Naive thymus-derived CD4-positive, alpha-beta T cell (primary cell): Measurements from ENCODE around the gene DOCK2. TPM values are rescaled to one million over a fixed set of nuclear protein-coding genes. Genes with fewer than 3 reads are reported as not detected.

ENCODE experiments used
- ATAC-seq: fragments of 150-1000 bp; cut with Tn5 transposase; 2 replicates; pipeline ENCODE4 v1.10.0; 2021; ENCODE audit warnings: mild to moderate bottlenecking, moderate library complexity
- CTCF ChIA-PET: fragments of 350-600 bp; sonication (Branson Sonifier 250); formaldehyde crosslinking; loops from one replicate; lab custom pipeline; 2021; ENCODE audit warnings: antibody characterized with exemption; lab: Charles Lee
- POLR2A ChIA-PET: fragments of 350-600 bp; sonication (Branson Sonifier 250); formaldehyde crosslinking; loops from one replicate; lab custom pipeline; 2021; ENCODE audit warnings: antibody characterized with exemption, inconsistent platforms; lab: Charles Lee
- DNase-seq, 9 donors: peaks; one replicate each; pipeline versions ENCODE4 v3.0.0 to v3.0.0-alpha.2; 2020 to 2022; ENCODE audit warnings: mixed read lengths in 1 of 9
- H3K27ac ChIP-seq: one replicate; pipeline ENCODE4 v1.7.0; 2013; ENCODE audit warnings: mild to moderate bottlenecking, low read depth, low read length, moderate library complexity
- H3K27me3 ChIP-seq, 2 donors: one replicate each; pipeline ENCODE4 v1.7.0; 2013; ENCODE audit warnings: low read length in 2 of 2, mild to moderate bottlenecking in 2 of 2, moderate library complexity in 2 of 2; ENCODE audit not compliant: control insufficient read depth in 2 of 2, insufficient read depth in 2 of 2
- H3K36me3 ChIP-seq, 3 experiments: 1 replicate in 2 of 3; 2 replicates in 1 of 3; pipeline ENCODE4 v1.7.0; 2013; ENCODE audit warnings: low read length in 3 of 3, mild to moderate bottlenecking in 3 of 3, moderate library complexity in 1 of 3; ENCODE audit not compliant: insufficient read depth in 3 of 3, control insufficient read depth in 2 of 3
- H3K4me1 ChIP-seq, 2 donors: one replicate each; pipeline ENCODE4 v1.7.0; 2013; ENCODE audit warnings: low read length in 2 of 2, mild to moderate bottlenecking in 2 of 2, moderate library complexity in 1 of 2; ENCODE audit not compliant: control insufficient read depth in 2 of 2, insufficient read depth in 2 of 2
- H3K4me3 ChIP-seq: 2 replicates; pipeline ENCODE4 v1.7.0; 2013; ENCODE audit warnings: mild to moderate bottlenecking, low read length
- H3K9me3 ChIP-seq, 3 experiments: 1 replicate in 2 of 3; 2 replicates in 1 of 3; pipeline ENCODE4 v1.7.0; 2013; ENCODE audit warnings: low read length in 3 of 3; ENCODE audit not compliant: control insufficient read depth in 2 of 3
- H3K27ac Mint-ChIP-seq, 9 donors: one replicate each; pipeline ENCODE4 v1.8.0; 2020 to 2022; ENCODE audit warnings: mixed read lengths in 9 of 9, mild to moderate bottlenecking in 8 of 9, moderate library complexity in 5 of 9, inconsistent platforms in 2 of 9
- H3K27me3 Mint-ChIP-seq, 5 donors: one replicate each; pipeline ENCODE4 v1.8.0; 2021 to 2022; ENCODE audit warnings: mixed read lengths in 5 of 5, mild to moderate bottlenecking in 1 of 5
- H3K36me3 Mint-ChIP-seq, 5 donors: one replicate each; pipeline ENCODE4 v1.8.0; 2020 to 2022; ENCODE audit warnings: mixed read lengths in 5 of 5, mild to moderate bottlenecking in 3 of 5, inconsistent platforms in 1 of 5
- H3K4me1 Mint-ChIP-seq, 7 donors: one replicate each; pipeline ENCODE4 v1.8.0; 2020 to 2022; ENCODE audit warnings: mixed read lengths in 7 of 7, mild to moderate bottlenecking in 3 of 7, inconsistent platforms in 1 of 7
- H3K4me3 Mint-ChIP-seq, 10 donors: one replicate each; pipeline ENCODE4 v1.8.0; 2020 to 2022; ENCODE audit warnings: mild to moderate bottlenecking in 10 of 10, mixed read lengths in 10 of 10, moderate library complexity in 6 of 10, inconsistent platforms in 2 of 10
- H3K9me3 Mint-ChIP-seq, 11 donors: one replicate each; pipeline ENCODE4 v1.8.0; 2020 to 2022; ENCODE audit warnings: mixed read lengths in 11 of 11, mild to moderate bottlenecking in 4 of 11, inconsistent platforms in 1 of 11, moderate library complexity in 1 of 11
- intact Hi-C, 2 donors: fragments of 100-400 bp; cut with micrococcal nuclease; formaldehyde crosslinking; loops; one replicate each; pipeline ENCODE4 v1.15.1; 2023
- polyA plus RNA-seq, 2 donors: library from polyadenylated mRNA; unstranded; fragments of 300-500 nt; fragmentation: Illumina TruSeq; gene quantifications; one replicate each; pipeline ENCODE4 v1.2.3, GENCODE V29; 2021
- total RNA-seq, 6 experiments: library from RNA in 5 of 6; stranded (reverse) in 5 of 6; gene quantifications; 1 replicate in 5 of 6; 2 replicates in 1 of 6; pipeline ENCODE4 v1.2.3 and lab custom pipeline; 2021 to 2026

The DOCK2 gene
- total and polyA plus RNA-seq, 7 experiments from 2014 or later: 63.7 to 345 (median 202) TPM

DNA sequence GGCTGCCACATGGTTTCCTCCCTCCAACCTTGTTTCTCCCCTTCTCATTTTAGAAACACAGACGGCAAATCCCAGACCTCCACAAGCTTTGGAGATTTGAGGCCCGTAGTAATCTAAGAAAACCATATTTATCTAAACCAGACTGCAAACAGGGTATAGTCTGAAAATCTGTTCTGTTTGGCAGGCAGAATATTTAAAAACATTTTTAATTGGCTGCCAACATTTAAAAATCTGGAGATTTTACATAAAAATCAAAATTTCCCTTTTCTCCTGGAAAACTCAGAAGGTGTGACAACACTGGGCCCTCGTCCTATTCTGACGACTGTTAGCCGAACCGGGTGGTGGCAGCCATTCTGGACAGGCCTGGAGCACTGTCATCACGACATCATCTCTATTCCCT is 401.2 kb downstream of the DOCK2 start:
- Mint-ChIP-seq H3K4me1 (peaks cover 3 to 16% (median 8%) of the 10 kb centered on the region in 7 donors), H3K36me3 (peaks cover 19 to 86% (median 55%) of the 10 kb centered on the region in 5 donors), H3K4me3 (no peak overlapping the region), H3K27ac (no peak overlapping the region), H3K27me3 (no peaks in the 10 kb centered on the region), H3K9me3 (no peaks in the 10 kb centered on the region)
- Histone ChIP-seq H3K27me3 (no peaks in the 10 kb centered on the region), H3K27ac (no peak overlapping the region), H3K36me3 (peaks cover 17 to 79% (median 32%) of the 10 kb centered on the region in 3 experiments), H3K9me3 (no peaks in the 10 kb centered on the region), H3K4me3 (no peak overlapping the region), H3K4me1 (no peaks in the 10 kb centered on the region)
- CTCF ChIA-PET: no interaction called here
- DNase-seq: no peak
- ATAC-seq: no peak
- POLR2A ChIA-PET: no interaction called here
- intact Hi-C loops: no loop called here

DNA sequence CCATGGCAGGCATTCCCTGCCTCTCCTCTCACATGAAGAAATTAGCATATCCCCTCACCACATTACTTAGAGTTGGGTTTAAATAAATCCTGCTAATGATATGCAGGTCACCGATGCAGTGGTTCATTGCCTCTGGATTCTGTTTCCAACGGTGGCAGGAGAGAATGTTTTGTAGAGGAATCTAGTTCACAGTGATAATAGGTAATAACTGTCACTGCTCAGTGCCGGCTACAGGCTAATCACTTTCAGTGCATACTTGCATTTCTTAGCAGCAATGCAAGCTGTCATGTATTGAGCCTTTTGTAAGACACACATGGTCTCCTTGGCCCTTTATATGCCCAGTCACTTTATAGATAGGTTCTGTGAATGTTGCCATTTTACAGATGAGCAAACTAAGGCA is 402.8 kb downstream of the DOCK2 start:
- CTCF ChIA-PET: no interaction called here
- H3K4me3 Mint-ChIP-seq: no peak overlapping the region
- peaks cover 30 to 88% (median 41%) of the 10 kb centered on the region in 3 experiments for H3K36me3 ChIP-seq

DNA sequence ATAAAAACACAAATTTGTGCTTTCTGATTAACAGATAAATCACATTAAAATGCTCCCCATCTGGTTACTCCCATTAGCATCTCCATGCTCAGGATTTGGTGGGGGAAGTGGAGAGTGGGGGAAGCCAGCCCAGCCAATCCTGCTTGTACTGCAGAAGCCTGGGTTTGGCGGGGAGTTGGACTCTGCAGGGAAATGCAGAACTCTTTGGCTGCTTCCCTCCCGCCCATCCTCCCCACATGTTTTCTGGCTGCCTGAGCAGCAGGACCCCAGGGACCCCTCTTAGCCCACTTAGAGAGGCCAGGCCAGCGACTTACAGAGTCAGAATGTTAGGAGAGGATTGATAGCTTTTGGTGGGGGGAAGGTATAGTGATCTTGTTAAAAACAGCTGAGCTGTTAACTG is 409.2 kb downstream of the DOCK2 start:
- CTCF ChIA-PET: no interaction called here
- H3K36me3 Mint-ChIP-seq: peaks cover 44 to 89% (median 70%) of the 10 kb centered on the region in 5 donors
- POLR2A ChIA-PET: no interaction called here

More for the DNA sequence above, 402.8 kb downstream of the DOCK2 start:
- H3K27me3 Mint-ChIP-seq: no peaks in the 10 kb centered on the region
- POLR2A ChIA-PET: no interaction called here
- peaks cover 6 to 27% (median 19%) of the 10 kb centered on the region in 7 donors for H3K4me1 Mint-ChIP-seq
- H3K36me3 Mint-ChIP-seq: peaks cover 29 to 88% (median 64%) of the 10 kb centered on the region in 5 donors
- no peak for DNase-seq
- no peak overlapping the region for H3K4me3 ChIP-seq
- no peaks in the 10 kb centered on the region for H3K9me3 ChIP-seq
- intact Hi-C loops: no loop called here
- no peak overlapping the region for H3K27ac Mint-ChIP-seq
- H3K9me3 Mint-ChIP-seq: peaks cover 0 to 2% (median 0%) of the 10 kb centered on the region in 11 donors
- no peak overlapping the region for H3K27ac ChIP-seq
- H3K27me3 ChIP-seq: no peaks in the 10 kb centered on the region
- ATAC-seq: no peak
- no peaks in the 10 kb centered on the region for H3K4me1 ChIP-seq

DNA sequence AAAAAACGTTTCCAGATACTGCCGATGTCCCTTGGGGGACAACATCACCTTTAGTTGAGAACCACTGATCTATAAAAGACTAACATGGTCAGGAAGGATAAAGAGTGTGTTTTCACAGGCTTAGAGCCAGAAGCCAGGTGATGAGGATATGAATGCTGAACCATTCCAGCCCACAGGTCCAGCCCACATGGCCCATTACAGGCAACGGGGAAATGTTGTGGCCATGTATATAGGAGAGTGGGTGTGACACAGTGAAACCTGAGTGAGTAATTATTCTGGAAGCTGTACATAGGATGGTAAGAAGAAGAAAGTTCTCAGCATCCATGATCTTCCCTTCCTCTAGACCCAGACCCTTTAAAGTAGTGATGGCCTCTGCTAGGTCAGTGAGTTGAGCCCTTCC is 412.6 kb downstream of the DOCK2 start:
- ChIA-PET POLR2A (interaction anchor here (0.5 kb wide), 1 partner anchor 62 kb away, joined by 5 read pairs; no protein-coding TSS in a partner anchor), CTCF (no interaction called here)
- Mint-ChIP-seq H3K27ac (no peak overlapping the region), H3K9me3 (peaks cover 0 to under 1% (median 0%) of the 10 kb centered on the region in 11 donors), H3K36me3 (peaks cover 37 to 89% (median 79%) of the 10 kb centered on the region in 5 donors), H3K27me3 (no peaks in the 10 kb centered on the region), H3K4me1 (peaks cover 0 to 2% (median 1%) of the 10 kb centered on the region in 7 donors), H3K4me3 (no peak overlapping the region)
- intact Hi-C loops: no loop called here
- no peak overlapping the region for H3K4me3 ChIP-seq
- peaks cover 33 to 100% (median 38%) of the 10 kb centered on the region in 3 experiments for H3K36me3 ChIP-seq
- no peaks in the 10 kb centered on the region for H3K4me1 ChIP-seq
- no peaks in the 10 kb centered on the region for H3K9me3 ChIP-seq
- H3K27me3 ChIP-seq: no peaks in the 10 kb centered on the region
- no peak for DNase-seq
- H3K27ac ChIP-seq: no peak overlapping the region
- ATAC-seq: no peak

More for the DNA sequence above, 409.2 kb downstream of the DOCK2 start:
- no peak overlapping the region for H3K4me3 Mint-ChIP-seq
- DNase-seq (no peak), ATAC-seq (no peak)
- peaks cover 0 to 2% (median 0%) of the 10 kb centered on the region in 11 donors for H3K9me3 Mint-ChIP-seq
- Histone ChIP-seq H3K4me1 (no peaks in the 10 kb centered on the region), H3K27me3 (no peaks in the 10 kb centered on the region), H3K9me3 (no peaks in the 10 kb centered on the region), H3K4me3 (no peak overlapping the region), H3K36me3 (peaks cover 60 to 100% (median 65%) of the 10 kb centered on the region in 3 experiments), H3K27ac (no peak overlapping the region)
- H3K27ac Mint-ChIP-seq: no peak overlapping the region
- H3K27me3 Mint-ChIP-seq: no peaks in the 10 kb centered on the region
- intact Hi-C loops: no loop called here
- peaks cover 6 to 24% (median 19%) of the 10 kb centered on the region in 7 donors for H3K4me1 Mint-ChIP-seq

- Mint-ChIP-seq H3K27ac (peak overlapping the region in 2 of 9 donors; percentile 3 to 7), H3K4me1 (no peaks in the 10 kb centered on the region), H3K36me3 (peaks cover 44 to 99% (median 95%) of the 10 kb centered on the region in 5 donors), H3K27me3 (no peaks in the 10 kb centered on the region), H3K4me3 (no peak overlapping the region), H3K9me3 (peaks cover 0 to 8% (median 4%) of the 10 kb centered on the region in 11 donors)
- POLR2A ChIA-PET: no interaction called here
- CTCF ChIA-PET: no interaction called here
- Histone ChIP-seq H3K36me3 (peaks cover 13 to 99% (median 18%) of the 10 kb centered on the region in 3 experiments), H3K27me3 (no peaks in the 10 kb centered on the region), H3K9me3 (no peaks in the 10 kb centered on the region), H3K4me3 (no peak overlapping the region), H3K27ac (no peak overlapping the region), H3K4me1 (no peaks in the 10 kb centered on the region)
- intact Hi-C loops: no loop called here
- DNase-seq (no peak), ATAC-seq (no peak)
Measured at GRCh38 chr5:170053896-170054295, 416.8 kb downstream of the DOCK2 start.

DNA sequence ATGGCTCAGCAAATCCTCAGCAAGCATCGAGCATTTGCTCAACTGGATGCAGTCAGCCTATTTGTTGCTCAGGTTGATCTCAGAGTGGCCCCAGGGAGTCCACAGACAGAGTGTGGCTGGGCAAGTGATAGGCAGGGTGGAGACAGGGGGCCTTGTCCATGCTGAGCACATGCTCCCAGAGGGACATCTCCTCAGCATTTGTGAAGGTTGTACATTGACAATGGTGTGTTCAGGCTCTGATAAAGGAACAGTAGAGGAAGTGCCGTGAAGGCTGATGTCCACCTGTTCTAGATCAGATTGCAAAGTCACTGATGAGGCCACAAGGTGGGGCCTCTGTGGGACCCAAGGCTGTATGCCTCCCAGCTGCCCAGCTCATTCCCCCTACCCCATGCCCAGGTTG is 418.5 kb downstream of the DOCK2 start:
- H3K27ac ChIP-seq: no peak overlapping the region
- no peaks in the 10 kb centered on the region for H3K9me3 ChIP-seq
- Mint-ChIP-seq H3K4me3 (no peak overlapping the region), H3K27ac (no peak overlapping the region), H3K9me3 (peaks cover 0 to 8% (median 4%) of the 10 kb centered on the region in 11 donors), H3K36me3 (peaks cover 38 to 99% (median 96%) of the 10 kb centered on the region in 5 donors), H3K27me3 (no peaks in the 10 kb centered on the region), H3K4me1 (no peaks in the 10 kb centered on the region)
- POLR2A ChIA-PET: no interaction called here
- H3K4me1 ChIP-seq: no peaks in the 10 kb centered on the region
- no peak for DNase-seq
- H3K4me3 ChIP-seq: no peak overlapping the region
- ATAC-seq: no peak
- intact Hi-C loops: no loop called here
- no peaks in the 10 kb centered on the region for H3K27me3 ChIP-seq
- H3K36me3 ChIP-seq: peaks cover under 1 to 92% (median 14%) of the 10 kb centered on the region in 3 experiments
- CTCF ChIA-PET: no interaction called here
